ENCODE data around the gene CDH8.
"Not testable (repeated sequence)": the region's sequence is repeated elsewhere in the genome, so short reads cannot be mapped to it uniquely, and the experiment has no call there.

CDH8 gene

DNA sequence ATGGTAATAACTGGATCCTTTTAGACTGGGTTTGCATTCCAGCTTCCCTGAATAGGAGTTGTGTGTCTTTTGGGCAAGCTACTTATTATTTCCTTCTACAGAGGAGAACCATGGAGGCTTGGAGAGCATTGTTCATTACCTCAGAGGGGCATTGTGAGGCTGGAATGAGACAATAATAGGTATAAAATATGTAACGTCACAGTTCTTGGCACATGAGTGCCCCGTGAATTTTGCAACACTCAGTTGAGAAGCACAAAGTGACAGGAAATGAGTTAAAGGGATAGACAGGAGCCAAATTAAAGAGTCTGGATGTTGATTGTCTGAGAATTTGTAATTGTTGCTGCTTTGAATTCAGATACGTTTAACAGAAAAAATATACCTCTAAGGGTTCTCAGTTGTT lies 92.2 kb downstream of the CDH8 start:
- no peak for DNase-seq (ENCODE audit: low read depth in 4 of 4, low spot score in 1 of 4)

GRCh38 chr16:61940611-61941010 lies 95.6 kb downstream of the CDH8 start:
- DNase-seq (ENCODE audit: low read depth in 4 of 4, low spot score in 1 of 4) = no peak

GRCh38 chr16:61937646-61938045 lies 98.6 kb downstream of the CDH8 start:
- DNase-seq (ENCODE audit: low read depth in 4 of 4, low spot score in 1 of 4) = no peak

DNA sequence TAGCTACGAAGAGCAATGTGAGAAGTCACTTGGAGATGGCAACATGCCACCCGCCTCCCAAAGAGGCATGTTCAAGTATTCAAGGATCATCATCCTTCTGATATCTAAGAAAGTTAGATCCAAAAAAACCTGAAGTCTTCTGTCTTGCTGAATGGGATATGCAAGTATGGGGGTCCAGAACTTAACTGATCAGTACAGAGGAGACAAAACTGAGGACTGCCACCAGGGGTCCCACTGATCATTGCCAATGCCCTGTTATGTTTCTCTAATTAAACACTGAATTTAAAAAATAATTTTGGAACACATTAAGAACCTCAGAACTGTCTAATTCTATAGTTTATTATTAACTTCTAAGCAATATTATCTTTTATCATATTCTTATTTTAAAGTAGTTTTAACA lies 99.7 kb downstream of the CDH8 start:
- no peak for DNase-seq (ENCODE audit: low read depth in 4 of 4, low spot score in 1 of 4)

GRCh38 chr16:61934601-61935000 lies 101.6 kb downstream of the CDH8 start:
- DNase-seq (ENCODE audit: low read depth in 4 of 4, low spot score in 1 of 4) = no peak

- DNase-seq (ENCODE audit: low read depth in 4 of 4, low spot score in 1 of 4) = no peak
Observed at GRCh38 chr16:61929776-61930175, 106.5 kb downstream of the CDH8 start.

DNA sequence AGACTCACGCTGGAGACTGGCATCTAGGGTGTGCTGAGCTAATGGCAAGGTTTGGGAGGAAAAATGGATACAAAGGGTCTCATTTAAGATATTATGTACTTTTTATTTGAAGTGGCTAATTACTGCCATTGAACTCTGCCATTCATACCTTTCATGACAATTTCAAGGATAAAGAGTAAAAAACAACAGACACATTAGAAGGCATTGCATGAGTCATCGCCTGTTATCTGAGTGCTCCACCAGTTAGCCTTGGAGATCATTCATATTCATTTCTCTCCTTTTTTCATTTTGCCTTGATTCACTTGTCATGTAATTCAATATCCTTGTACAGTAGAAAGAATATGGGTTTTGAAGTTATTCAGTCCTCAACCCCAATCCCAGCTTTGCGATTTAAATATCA lies 109.5 kb downstream of the CDH8 start:
- no peak for DNase-seq (ENCODE audit: low read depth in 4 of 4, low spot score in 1 of 4)

- DNase-seq (ENCODE audit: low read depth in 4 of 4, low spot score in 1 of 4) = no peak
Observed at GRCh38 chr16:61923629-61924028, 112.6 kb downstream of the CDH8 start.

DNA sequence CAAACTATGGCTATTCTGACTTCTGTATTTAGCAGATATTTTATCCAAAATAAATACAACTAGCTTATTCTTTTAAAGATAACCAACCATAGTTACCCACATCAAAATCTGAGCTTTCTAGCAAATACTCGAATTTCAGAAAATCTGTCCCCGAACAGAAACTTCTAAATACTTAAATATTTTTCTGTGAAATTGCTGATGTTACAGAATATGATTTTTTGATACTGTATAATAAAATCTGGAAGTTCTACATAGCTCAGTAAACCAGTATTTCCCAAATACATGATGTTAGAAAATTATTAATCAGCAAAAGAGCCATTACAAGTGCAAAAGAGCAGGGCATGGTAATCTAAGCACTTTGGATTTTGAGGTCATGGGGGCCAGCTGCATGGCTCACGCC lies 114.9 kb downstream of the CDH8 start:
- no peak for DNase-seq (ENCODE audit: low read depth in 4 of 4, low spot score in 1 of 4)

- not testable (repeated sequence) for DNase-seq (ENCODE audit: low read depth in 4 of 4, low spot score in 1 of 4)
Observed at GRCh38 chr16:61917865-61918826, 118.1 kb downstream of the CDH8 start.

DNA sequence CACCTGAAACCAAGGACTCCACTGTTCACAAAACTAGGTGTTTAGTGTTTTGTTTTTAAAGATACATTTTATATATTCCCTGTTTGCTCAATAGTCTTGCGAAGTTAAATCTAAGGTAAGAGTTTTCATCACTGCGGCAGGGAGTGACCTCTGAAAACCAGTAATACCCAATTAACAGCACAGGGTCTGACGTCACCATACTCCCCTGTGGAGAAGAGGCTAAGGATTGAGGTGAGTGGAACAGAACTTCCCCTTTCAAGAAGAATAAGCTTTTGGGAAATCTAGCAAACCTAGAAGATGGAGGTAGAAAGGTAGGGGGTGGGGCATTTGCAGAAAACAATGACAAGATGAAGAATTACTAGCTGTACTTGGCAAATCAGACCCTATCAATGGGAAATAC lies 120.7 kb downstream of the CDH8 start:
- no peak for DNase-seq (ENCODE audit: low read depth in 4 of 4, low spot score in 1 of 4)

GRCh38 chr16:61909074-61909473 lies 127.2 kb downstream of the CDH8 start:
- DNase-seq (ENCODE audit: low read depth in 4 of 4, low spot score in 1 of 4) = no peak

DNA sequence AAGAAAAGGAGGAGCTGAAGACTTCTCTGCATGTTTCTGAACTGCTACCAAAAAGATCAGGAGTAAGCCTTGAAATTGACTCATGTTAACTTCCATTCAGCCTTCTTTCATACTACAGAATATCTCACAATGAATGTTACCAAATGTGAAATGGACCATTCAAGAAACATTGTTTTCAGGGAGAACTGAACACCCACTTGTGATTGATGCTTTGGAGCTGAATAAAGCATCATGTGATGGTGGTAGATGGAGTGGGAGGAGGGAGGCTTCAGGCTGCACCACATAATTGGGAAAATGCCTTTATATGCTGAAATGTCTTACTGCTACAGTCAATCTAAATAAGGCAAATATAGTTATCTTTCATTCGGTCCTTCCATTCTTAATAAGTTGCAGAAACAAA lies 127.8 kb downstream of the CDH8 start:
- no peak for DNase-seq (ENCODE audit: low read depth in 4 of 4, low spot score in 1 of 4)

DNA sequence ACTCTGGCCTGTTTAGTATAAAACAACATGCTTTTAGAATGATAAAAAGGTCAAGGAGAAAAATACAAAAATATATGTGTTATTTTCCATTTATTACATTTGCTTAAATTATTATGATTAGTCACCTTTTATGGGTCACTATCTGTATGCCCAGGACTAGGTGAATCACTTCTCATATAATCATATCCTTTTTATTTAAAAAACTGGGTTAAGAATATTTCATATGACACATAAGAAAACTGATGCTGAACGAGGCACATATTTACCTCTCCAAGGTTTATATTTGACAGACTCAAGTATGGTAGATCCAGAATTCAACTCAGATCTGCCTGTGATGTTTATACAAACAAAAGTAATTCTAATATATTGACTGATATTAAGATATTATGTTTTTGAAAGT lies 134.5 kb downstream of the CDH8 start:
- no peak for DNase-seq (ENCODE audit: low read depth in 4 of 4, low spot score in 1 of 4)

GRCh38 chr16:61900482-61900881 lies 135.8 kb downstream of the CDH8 start:
- DNase-seq (ENCODE audit: low read depth in 4 of 4, low spot score in 1 of 4) = no peak

GRCh38 chr16:61897657-61898056 lies 138.6 kb downstream of the CDH8 start:
- DNase-seq (ENCODE audit: low read depth in 4 of 4, low spot score in 1 of 4) = no peak

GRCh38 chr16:61892531-61892930 lies 143.7 kb downstream of the CDH8 start:
- DNase-seq (ENCODE audit: low read depth in 4 of 4, low spot score in 1 of 4) = no peak

GRCh38 chr16:61891460-61891859 lies 144.8 kb downstream of the CDH8 start:
- DNase-seq (ENCODE audit: low read depth in 4 of 4, low spot score in 1 of 4) = no peak

- DNase-seq (ENCODE audit: low read depth in 4 of 4, low spot score in 1 of 4) = no peak
Observed at GRCh38 chr16:61890386-61890785, 145.9 kb downstream of the CDH8 start.

- DNase-seq (ENCODE audit: low read depth in 4 of 4, low spot score in 1 of 4) = no peak
Observed at GRCh38 chr16:61887903-61888302, 148.3 kb downstream of the CDH8 start.

DNA sequence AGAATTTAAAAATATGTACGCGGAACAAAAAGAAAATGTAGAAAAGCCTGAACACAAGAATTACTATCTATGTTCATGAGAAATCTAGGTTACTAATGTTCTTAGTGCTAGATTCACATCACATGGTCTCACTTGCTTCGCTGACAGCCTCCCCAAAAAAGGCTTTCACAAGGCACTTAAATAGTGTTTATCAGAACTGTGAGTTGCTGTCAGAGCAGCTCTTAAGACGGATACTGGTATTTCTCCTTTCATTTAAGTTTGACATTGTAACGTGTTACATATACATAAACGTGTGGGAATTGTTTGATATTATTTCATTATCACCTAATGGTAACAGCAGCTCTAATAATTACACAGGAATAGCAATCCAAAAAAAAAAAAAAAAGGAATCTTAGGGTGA lies 150.9 kb downstream of the CDH8 start:
- no peak for DNase-seq (ENCODE audit: low read depth in 4 of 4, low spot score in 1 of 4)

GRCh38 chr16:61879306-61879705 lies 156.9 kb downstream of the CDH8 start:
- DNase-seq (ENCODE audit: low read depth in 4 of 4, low spot score in 1 of 4) = no peak

DNA sequence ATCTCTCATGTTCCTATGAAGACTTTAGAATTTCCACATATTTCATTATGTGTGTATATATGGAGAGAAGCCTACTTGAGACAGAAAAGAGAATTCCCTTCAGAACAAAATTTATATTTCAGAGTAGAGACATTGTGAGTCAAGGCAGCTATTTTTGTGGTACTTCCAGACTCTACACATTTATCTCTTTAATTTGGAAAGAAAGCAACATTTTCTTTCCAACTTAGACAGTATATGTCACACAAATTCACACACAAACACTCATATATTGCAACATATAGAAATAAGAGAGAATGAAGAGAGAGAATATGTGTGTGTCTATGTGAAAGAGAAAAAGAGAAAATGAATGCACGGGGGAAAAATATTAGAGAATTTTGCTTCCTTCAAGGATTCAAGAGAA lies 158.8 kb downstream of the CDH8 start:
- no peak for DNase-seq (ENCODE audit: low read depth in 4 of 4, low spot score in 1 of 4)
